ENCODE measurements around the gene GFI1B. TPM values are rescaled to one million over a fixed set of nuclear protein-coding genes. Genes with fewer than 3 reads are reported as not detected.

GFI1B gene
- total and polyA plus RNA-seq, 2 of the 4 experiments (the other 2 are of a cell fraction) = 0.02 TPM; not detected in 1

DNA sequence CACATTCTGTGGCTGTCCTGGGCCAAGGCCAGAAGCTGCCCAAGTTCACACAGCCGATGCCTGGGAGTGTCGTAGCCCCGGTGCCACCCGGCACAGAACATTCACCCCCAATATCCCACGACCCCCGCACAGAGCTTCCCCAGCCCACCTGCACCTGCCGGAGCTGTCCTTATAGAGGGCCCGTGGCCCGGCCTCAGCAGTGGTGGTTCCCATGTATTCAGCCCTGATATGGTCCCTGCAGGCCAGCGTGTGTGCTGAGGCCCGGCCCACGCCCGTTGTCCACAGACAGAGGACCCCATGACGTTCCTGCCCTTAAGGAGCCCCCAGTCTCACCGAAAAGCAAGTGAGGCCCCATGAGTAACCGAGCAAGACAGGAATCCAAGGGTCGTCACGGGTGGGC lies 5.3 kb upstream of the GFI1B start:
- no peak overlapping the region for H3K9ac ChIP-seq (ENCODE audit: low read depth, low read length)
- H2AK9ac ChIP-seq (replicated peaks; ENCODE audit: low read depth, low read length, poor library complexity) = no peak overlapping the region
- H3K23ac ChIP-seq (ENCODE audit: low read depth, low read length) = no peak overlapping the region
- dilution Hi-C loops (cut with HindIII; ENCODE audit: low sequenced_read_pairs, unreplicated experiment) = no loop called here
- no peak overlapping the region for H3K56ac ChIP-seq (ENCODE audit: extremely low read depth, insufficient read depth, low read length)
- no peaks in the 10 kb centered on the region for H4K20me1 ChIP-seq (ENCODE audit: insufficient read depth, low read length)
- no peaks in the 10 kb centered on the region for H3K9me1 ChIP-seq (ENCODE audit: insufficient read depth, low read length)
- no peak overlapping the region for H3K18ac ChIP-seq (ENCODE audit: low read depth, low read length)
- no peak overlapping the region for H2BK15ac ChIP-seq (ENCODE audit: low read depth, low read length)
- no peak overlapping the region for H3K27ac ChIP-seq (ENCODE audit: insufficient read depth, low read length)
- no peak overlapping the region for H2BK120ac ChIP-seq (ENCODE audit: low read depth, low read length)
- no peak overlapping the region for H3K4me3 ChIP-seq (ENCODE audit: insufficient read depth, low read depth, low read length)
- no peaks in the 10 kb centered on the region for H3K4me1 ChIP-seq (ENCODE audit: control insufficient read depth, insufficient read depth, low read length)
- ChIA-PET CTCF (no interaction called here), POLR2A (ENCODE audit: unreplicated experiment) (no interaction called here)
- peaks cover 47% of the 10 kb centered on the region for H3K27me3 ChIP-seq (ENCODE audit: control insufficient read depth, insufficient read depth, low read length)
- no peak overlapping the region for H3K14ac ChIP-seq (replicated peaks; ENCODE audit: low read depth, low read length)
- no peak overlapping the region for H2AK5ac ChIP-seq (ENCODE audit: low read depth, low read length)
- no peaks in the 10 kb centered on the region for H3K79me1 ChIP-seq (ENCODE audit: low read depth in 1 of 2, low read length in 2 of 2)
- no peak overlapping the region for H3K4ac ChIP-seq (ENCODE audit: low read depth, low read length)
- H2BK5ac ChIP-seq (ENCODE audit: low read depth, low read length, poor library complexity, severe bottlenecking) = no peak overlapping the region
- no peak for DNase-seq
- WGBS, 2 experiments (ENCODE audit: extremely low coverage in 2 of 2, insufficient read length in 1 of 2) = 76% methylated on average over 12 of the region's 18 CpGs; no CpG with 5 or more reads in 1 of the 2 experiments
- ATAC-seq (ENCODE audit: low read depth) = no peak
- BruUV-seq (replicated peaks) = no TSS peak
- H3K9me3 ChIP-seq (ENCODE audit: control insufficient read depth, insufficient read depth, low read length) = no peaks in the 10 kb centered on the region
- H4K5ac ChIP-seq (ENCODE audit: low read depth, low read length) = no peak overlapping the region
- H3K4me2 ChIP-seq (ENCODE audit: low read depth, low read length) = no peak overlapping the region
- no peak overlapping the region for H4K91ac ChIP-seq (ENCODE audit: insufficient read depth, low read depth, low read length)
- in situ Hi-C loops (cut with MboI; ENCODE audit: low sequenced_read_pairs) = no loop called here
- H3K36me3 ChIP-seq (ENCODE audit: control insufficient read depth, insufficient read depth, low read length) = no peaks in the 10 kb centered on the region
- no peak overlapping the region for H4K8ac ChIP-seq (ENCODE audit: low read depth in 2 of 2, low read length in 2 of 2)
- no peak overlapping the region for H2BK20ac ChIP-seq (ENCODE audit: low read depth, low read length)
- TF ChIP-seq MAZ (IDR thresholded peaks at IDR 0.05; ENCODE audit: borderline replicate concordance, low read depth, low read length) = no peak
- no peak for TF ChIP-seq MAFK (IDR thresholded peaks at IDR 0.05; ENCODE audit: low read depth, low read length)
- no peak for TF ChIP-seq MXI1 (IDR thresholded peaks at IDR 0.05; ENCODE audit: borderline replicate concordance, low read depth, low read length)
- no peak for TF ChIP-seq POLR2A (IDR thresholded peaks at IDR 0.05; ENCODE audit: low read depth, low read length)
- no peak for TF ChIP-seq RFX5 (IDR thresholded peaks at IDR 0.05; ENCODE audit: low read depth, low read length)
- TF ChIP-seq RAD21 (IDR thresholded peaks at IDR 0.05; ENCODE audit: low read length) = no peak
- TF ChIP-seq FOS (IDR thresholded peaks at IDR 0.05; ENCODE audit: low read depth, low read length) = no peak
- TF ChIP-seq CHD1 (IDR thresholded peaks at IDR 0.05; ENCODE audit: low read depth, low read length) = no peak
- no peak for TF ChIP-seq CEBPB (IDR thresholded peaks at IDR 0.05; ENCODE audit: low read depth, low read length)
- TF ChIP-seq, protein P1, sequence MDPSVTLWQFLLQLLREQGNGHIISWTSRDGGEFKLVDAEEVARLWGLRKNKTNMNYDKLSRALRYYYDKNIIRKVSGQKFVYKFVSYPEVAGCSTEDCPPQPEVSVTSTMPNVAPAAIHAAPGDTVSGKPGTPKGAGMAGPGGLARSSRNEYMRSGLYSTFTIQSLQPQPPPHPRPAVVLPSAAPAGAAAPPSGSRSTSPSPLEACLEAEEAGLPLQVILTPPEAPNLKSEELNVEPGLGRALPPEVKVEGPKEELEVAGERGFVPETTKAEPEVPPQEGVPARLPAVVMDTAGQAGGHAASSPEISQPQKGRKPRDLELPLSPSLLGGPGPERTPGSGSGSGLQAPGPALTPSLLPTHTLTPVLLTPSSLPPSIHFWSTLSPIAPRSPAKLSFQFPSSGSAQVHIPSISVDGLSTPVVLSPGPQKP (IDR thresholded peaks at IDR 0.05; ENCODE audit: borderline replicate concordance, low read depth, low read length) = no peak
- no peak for TF ChIP-seq BHLHE40 (IDR thresholded peaks at IDR 0.05; ENCODE audit: low read depth, low read length)
- TF ChIP-seq, protein P2, sequence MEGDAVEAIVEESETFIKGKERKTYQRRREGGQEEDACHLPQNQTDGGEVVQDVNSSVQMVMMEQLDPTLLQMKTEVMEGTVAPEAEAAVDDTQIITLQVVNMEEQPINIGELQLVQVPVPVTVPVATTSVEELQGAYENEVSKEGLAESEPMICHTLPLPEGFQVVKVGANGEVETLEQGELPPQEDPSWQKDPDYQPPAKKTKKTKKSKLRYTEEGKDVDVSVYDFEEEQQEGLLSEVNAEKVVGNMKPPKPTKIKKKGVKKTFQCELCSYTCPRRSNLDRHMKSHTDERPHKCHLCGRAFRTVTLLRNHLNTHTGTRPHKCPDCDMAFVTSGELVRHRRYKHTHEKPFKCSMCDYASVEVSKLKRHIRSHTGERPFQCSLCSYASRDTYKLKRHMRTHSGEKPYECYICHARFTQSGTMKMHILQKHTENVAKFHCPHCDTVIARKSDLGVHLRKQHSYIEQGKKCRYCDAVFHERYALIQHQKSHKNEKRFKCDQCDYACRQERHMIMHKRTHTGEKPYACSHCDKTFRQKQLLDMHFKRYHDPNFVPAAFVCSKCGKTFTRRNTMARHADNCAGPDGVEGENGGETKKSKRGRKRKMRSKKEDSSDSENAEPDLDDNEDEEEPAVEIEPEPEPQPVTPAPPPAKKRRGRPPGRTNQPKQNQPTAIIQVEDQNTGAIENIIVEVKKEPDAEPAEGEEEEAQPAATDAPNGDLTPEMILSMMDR (conservative IDR thresholded peaks at IDR 0.05; ENCODE audit: low read depth, low read length) = no peak
- no peak for TF ChIP-seq RCOR1 (IDR thresholded peaks at IDR 0.05; ENCODE audit: insufficient replicate concordance, low read length)
- no peak for TF ChIP-seq SMC3 (IDR thresholded peaks at IDR 0.05; ENCODE audit: low read depth, low read length)
- TF ChIP-seq, protein P3, sequence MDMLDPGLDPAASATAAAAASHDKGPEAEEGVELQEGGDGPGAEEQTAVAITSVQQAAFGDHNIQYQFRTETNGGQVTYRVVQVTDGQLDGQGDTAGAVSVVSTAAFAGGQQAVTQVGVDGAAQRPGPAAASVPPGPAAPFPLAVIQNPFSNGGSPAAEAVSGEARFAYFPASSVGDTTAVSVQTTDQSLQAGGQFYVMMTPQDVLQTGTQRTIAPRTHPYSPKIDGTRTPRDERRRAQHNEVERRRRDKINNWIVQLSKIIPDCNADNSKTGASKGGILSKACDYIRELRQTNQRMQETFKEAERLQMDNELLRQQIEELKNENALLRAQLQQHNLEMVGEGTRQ (IDR thresholded peaks at IDR 0.05; ENCODE audit: low read depth, low read length) = no peak
- no peak for TF ChIP-seq NFE2L2 (IDR thresholded peaks at IDR 0.05; ENCODE audit: low read depth, low read length)
- intact Hi-C loops (cut with micrococcal nuclease) = loop anchor here (5.0 kb wide), 1 partner anchor 71 kb away; no protein-coding TSS in a partner anchor
- no peak overlapping the region for H2AFZ ChIP-seq (replicated peaks; ENCODE audit: low read length, poor library complexity)

Data from IMR-90 (cell line).